Left hindlimb (tissue), 1 donor: ENCODE measurements around the gene DPYSL5.
"Not testable (repeated sequence)": the region's sequence is repeated elsewhere in the genome, so short reads cannot be mapped to it uniquely, and the experiment has no call there.

Experiments
- DNase-seq: peaks from one replicate; pipeline ENCODE4 v3.0.0-alpha.2; 2018

Gene DPYSL5

GRCh38 chr2:26904839-26905238, 56.9 kb downstream of the DPYSL5 start:
- DNase-seq = no peak

DNA sequence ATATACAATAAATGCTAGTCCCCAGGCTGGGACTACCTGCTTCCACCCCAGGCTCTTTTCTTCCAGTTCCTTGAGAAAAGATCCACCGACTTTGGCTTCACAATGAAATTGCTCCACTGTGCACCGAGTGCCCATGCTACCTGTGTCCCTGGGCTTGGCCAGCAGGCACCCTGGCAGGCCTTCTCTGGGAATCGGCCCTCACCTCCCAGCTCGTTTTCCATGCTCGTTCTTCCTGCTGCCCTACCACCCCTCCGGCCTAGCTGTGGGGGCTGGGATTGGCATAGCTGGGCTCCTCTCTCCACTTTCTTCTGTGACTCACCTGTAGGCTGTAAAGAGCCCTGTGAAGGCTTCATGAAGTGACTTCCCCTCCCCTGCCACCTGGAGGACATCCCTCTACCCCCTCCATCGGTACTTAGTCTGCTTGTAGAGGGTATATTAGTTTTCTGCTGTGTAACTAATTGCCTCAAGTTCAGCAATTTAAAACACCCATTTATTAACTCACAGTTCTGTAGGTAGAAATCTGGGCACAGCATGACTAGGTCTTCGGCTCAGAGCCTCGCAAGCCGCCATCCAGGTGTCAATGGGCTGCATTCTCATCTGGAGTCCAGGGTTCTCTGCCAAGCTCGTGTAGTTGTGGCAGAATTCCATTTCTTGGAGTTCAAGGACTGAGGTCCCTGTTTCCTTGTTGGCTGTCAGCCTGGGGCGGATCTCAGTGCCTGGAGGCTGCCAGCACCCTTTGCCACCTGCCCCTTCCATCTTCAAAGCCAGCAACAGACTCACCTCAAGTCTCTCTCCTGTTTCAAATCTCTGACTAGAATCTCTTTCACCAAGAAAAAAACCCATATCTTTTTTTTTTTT, 57.6 kb downstream of the DPYSL5 start:
- DNase-seq = no peak

- DNase-seq = no peak
Observed at GRCh38 chr2:26907416-26907815, 59.5 kb downstream of the DPYSL5 start.

DNA sequence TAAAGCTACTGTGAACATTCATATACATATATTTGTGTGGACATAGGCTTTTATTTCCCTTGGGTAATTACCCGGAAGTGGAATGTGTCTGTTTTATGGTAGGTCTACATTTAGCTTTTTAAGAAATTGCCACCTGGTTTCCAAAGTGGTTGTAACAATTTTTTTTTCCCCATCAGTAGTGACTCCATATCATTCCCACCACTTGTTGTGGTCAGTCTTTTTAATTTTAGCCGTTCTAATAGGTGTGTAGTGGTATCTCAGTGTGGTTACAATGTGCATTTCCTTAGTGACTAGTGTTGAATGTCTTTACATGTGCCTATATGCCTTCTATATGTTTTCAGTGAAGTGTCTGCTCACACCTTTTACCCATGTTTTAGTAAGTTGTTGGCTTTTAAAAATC, 62.2 kb downstream of the DPYSL5 start:
- no peak for DNase-seq

- DNase-seq = peak; percentile 56
Observed at GRCh38 chr2:26911911-26912861, 64.3 kb downstream of the DPYSL5 start.

DNA sequence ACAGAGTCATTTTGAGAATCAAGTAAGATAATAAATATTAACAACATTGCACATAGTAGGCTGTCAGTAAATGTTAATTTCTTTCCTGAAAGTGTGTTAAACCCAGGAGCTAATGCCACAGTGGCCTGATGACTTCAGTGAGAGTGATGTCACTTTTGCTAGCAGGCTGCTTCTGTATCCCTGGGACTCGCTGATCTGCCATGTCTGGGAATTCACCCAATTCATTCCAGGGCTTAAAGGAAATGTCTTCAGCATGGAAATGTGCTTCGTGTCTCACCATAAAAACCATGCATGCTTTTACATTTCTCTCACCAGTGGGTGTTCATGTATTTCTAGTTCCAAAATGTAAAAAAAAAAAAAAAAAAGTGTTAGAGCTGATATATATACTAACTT, 65.7 kb downstream of the DPYSL5 start:
- DNase-seq = peak; percentile 56

DNA sequence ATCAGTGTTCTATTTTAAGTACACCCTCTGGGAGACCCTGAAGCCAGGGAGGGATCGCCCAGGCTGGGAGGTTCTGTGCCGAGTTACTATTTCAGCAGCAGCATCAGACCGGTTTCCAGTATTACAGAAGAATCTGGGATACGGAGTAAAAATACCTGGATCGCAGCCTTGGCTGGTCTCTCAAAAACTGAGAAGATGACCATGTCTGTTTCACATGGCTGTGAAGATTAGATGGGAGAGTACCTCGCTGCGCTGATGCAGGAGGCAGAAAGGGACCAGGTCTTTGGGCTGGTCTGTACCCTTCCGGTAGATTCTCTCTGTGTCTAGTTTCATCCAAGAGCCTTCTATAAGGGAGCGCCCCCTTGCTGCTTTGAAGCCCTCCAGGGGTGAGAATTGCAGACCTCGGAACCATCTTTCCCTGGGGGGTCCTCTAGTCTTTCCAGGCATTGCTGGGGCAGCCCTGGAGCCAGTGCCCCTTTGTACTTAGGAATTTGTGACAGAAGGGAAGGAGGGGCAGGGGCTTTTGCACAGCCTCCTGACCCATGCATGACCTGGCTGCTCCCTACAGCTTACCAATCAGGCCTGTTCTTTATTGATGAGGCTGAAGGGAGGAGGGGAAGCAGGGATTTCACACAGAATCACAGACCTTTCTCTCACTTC, 66.2 kb downstream of the DPYSL5 start:
- no peak for DNase-seq

DNA sequence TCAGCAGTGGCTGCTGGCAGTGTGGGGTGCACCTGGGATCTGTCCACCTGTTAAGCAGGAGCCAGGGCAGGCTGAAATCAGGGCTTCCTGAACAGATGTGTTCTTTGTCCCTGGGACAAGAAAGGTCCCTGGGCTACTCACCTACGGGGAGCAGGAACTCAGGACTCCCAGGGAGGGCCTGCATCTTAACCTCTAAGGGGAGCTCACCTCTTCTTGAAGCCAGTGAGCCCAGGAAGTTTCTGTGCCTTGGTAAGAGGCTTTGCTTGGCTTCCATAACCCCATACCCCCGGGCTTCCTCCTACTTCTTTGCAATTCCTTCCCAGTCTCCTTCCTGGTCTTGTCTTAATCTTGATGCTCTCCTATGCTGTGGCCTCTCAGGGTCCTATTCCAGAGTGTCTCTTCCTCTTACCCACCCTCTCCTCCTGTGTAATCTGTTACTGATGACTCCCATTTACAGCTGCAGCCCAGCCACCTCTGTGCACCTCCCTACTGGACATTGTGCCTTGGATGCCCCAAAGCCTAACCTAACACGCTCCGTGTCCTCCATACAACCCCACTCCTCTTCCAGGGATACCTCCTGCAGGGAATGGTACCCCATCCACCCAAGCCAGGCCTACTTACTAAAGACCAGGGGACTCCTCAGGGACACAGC, 66.9 kb downstream of the DPYSL5 start:
- no peak for DNase-seq

GRCh38 chr2:26915316-26915715, 67.4 kb downstream of the DPYSL5 start:
- no peak for DNase-seq

GRCh38 chr2:26916128-26916692, 68.3 kb downstream of the DPYSL5 start:
- no peak for DNase-seq

- DNase-seq = no peak
Observed at GRCh38 chr2:26917135-26917836, 69.4 kb downstream of the DPYSL5 start.

- no peak for DNase-seq
Observed at GRCh38 chr2:26921323-26921722, 73.4 kb downstream of the DPYSL5 start.

GRCh38 chr2:26922405-26923188, 74.7 kb downstream of the DPYSL5 start:
- no peak for DNase-seq

DNA sequence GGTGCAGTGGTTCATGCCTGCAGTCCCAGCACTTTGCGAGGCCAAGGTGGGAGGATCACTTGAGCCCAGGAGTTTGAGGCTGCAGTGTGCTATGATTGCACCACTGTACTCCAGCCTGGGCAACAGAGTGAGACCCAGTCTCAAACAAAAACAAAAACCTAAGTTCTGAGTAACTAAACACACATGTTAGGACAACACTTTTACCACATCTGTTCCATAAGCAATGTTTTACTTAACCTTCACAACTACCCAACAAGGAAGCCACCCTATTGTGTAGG, 75.2 kb downstream of the DPYSL5 start:
- not testable (repeated sequence) for DNase-seq

- DNase-seq = no peak
Observed at GRCh38 chr2:26924731-26925099, 76.8 kb downstream of the DPYSL5 start.

DNA sequence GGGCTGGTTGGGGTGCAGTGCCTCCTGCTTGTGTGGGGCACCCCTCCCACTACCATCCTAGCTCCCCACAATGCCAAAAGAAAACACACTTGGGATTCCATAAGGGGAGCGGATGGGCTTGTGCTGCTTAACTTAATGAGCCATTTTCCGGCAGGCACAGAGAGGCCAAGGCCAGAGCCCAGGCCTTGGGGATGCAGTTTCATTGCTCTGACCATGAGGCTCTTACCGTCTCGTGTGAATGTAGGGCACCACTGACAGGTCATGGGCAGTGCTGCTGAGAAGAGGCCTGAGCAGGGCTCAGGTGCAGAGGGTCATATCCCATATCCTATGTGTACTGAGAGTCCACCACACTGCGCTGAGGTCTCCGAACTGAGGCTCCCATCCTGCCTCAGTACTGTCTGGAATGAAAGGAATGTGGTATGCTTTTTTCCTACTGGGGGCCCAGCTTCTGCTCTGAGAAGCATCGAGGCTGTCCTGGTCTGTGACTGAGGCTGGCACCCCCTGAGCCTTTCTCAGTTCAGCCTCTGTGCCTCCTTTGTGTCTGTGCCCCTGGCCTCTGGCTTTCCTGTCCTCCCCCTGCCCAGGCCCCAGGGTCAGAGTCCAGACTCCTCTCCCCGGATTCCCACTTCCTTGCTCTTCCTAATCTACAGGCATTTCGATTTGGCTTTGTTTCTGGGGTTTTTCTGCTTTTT, 77.3 kb downstream of the DPYSL5 start:
- DNase-seq = no peak

DNA sequence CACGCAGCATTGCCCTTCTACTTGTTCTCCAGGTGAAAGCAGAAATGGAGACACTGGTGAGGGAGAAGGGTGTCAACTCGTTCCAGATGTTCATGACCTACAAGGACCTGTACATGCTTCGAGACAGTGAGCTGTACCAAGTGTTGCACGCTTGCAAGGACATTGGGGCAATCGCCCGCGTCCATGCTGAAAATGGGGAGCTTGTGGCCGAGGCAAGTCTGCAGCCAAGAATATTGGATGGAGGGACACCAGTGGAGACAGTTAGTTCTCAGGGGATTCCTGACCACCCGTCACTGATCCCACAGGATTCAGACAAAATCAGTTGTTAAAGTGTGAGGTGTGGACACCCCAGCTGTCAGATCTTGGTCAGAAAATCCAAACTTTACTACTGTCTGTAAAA, 79.3 kb downstream of the DPYSL5 start:
- DNase-seq = no peak

DNA sequence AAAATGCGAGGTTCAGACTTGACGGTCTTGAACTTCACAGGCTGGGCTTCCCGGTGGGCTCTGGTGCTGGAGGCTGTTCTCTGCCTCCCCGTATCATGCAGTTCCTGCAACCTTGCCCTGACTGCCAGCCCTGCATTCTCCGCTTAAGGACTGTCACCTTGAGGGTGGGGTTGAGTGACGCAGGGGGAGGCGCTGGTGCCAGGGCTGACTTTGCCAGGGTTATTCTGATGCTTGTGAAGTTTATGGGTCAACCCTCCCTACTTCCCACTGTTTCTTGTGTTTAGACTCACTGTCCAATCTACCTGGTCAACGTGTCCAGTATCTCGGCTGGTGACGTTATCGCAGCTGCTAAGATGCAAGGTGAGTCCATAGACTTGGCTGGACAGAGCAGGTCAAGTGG, 85.0 kb downstream of the DPYSL5 start:
- DNase-seq = no peak

DNA sequence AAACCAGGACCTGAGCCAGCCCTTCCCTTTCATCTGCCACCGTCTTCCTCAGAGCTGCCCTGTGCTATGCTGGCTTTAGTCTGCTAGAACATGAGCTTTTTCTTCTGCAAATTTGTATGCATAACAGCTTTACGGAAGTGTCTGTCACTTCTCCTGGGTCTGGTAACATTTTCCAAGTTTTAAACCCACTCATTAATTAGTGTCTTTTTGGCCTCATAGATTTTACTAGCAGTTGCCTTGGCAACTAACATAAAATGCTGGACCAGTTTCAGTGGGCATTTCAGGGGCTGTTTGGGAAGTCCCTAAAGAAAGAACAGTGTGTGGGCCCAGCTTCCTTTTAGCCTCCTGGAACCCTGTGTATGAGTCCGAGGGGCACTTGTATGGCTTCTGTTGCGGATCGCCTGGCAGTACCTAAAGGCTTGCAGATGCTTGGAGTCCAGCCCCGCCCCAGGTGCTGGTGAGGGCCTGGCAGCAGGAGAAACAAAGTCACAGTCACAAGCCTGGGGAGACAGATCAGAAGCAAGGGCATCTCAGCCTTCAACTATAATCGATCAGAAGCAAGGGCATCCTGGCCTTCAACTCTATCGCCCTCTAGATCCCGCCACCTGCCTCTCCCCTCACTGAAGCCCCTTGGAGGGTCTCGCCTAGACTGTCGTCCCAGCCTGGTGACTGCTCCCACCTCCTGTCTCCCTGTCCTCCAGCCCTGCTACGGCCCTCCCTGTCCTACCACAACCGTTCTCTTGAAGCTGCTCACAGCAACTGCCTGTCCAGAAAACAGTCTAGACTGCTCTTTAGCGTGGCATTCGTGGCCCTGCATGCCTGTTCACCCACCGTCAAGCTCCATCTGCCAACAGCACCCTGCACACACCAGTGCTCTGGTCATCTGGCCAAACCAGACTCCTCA, 85.8 kb downstream of the DPYSL5 start:
- DNase-seq = no peak

DNA sequence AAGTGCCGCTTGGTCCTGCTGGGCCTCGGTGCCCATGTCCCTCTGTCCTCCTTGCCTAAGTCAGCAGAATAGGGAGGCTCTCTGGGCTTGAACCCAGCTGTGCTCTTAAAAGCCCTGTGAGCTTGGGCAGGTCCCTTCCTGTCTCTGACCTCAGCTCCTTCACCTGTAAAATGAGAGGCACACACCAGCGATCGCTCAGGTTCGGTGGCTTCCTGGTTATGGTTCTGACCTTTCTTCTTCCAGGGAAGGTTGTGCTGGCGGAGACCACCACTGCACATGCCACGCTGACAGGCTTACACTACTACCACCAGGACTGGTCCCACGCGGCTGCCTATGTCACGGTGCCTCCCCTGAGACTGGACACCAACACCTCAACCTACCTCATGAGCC, 86.4 kb downstream of the DPYSL5 start:
- DNase-seq = no peak
